ENCODE results near the gene SELENON. TPM values are rescaled to one million over a fixed set of nuclear protein-coding genes. Genes with fewer than 3 reads are reported as not detected.

The SELENON gene
- polyA plus RNA-seq, 3 donors = 67.5 to 85.7 (median 85.2) TPM

GRCh38 chr1:25815208-25816111 is 15.5 kb downstream of the SELENON start:
- DNase-seq (ENCODE audit: extremely low read depth in 1 of 11, low read depth in 9 of 11, low spot score in 4 of 11) = no peak

- no peak for DNase-seq (ENCODE audit: extremely low read depth in 1 of 11, low read depth in 9 of 11, low spot score in 4 of 11)
Observed at GRCh38 chr1:25816112-25816718, 16.2 kb downstream of the SELENON start.

GRCh38 chr1:25817840-25818501 is 18.0 kb downstream of the SELENON start:
- no peak for DNase-seq (ENCODE audit: extremely low read depth in 1 of 11, low read depth in 9 of 11, low spot score in 4 of 11)

- DNase-seq (ENCODE audit: extremely low read depth in 1 of 11, low read depth in 9 of 11, low spot score in 4 of 11) = no peak
Observed at GRCh38 chr1:25818569-25818968, 18.6 kb downstream of the SELENON start.

- DNase-seq (ENCODE audit: extremely low read depth in 1 of 11, low read depth in 9 of 11, low spot score in 4 of 11) = peak in 10 of 11 donors; percentile 63 to 84 (median 79)
Observed at GRCh38 chr1:25819491-25820246, 19.7 kb downstream of the SELENON start, which contains the start of gene MTFR1L. MTFR1L (plus strand) TSS chr1:25819954; CDS start chr1:25823105, 3,151 bp downstream.

- no peak for DNase-seq (ENCODE audit: extremely low read depth in 1 of 11, low read depth in 9 of 11, low spot score in 4 of 11)
Observed at GRCh38 chr1:25820247-25821111, 20.5 kb downstream of the SELENON start.

GRCh38 chr1:25821112-25821476 is 21.1 kb downstream of the SELENON start:
- DNase-seq (ENCODE audit: extremely low read depth in 1 of 11, low read depth in 9 of 11, low spot score in 4 of 11) = no peak

GRCh38 chr1:25821630-25822091 is 21.7 kb downstream of the SELENON start:
- DNase-seq (ENCODE audit: extremely low read depth in 1 of 11, low read depth in 9 of 11, low spot score in 4 of 11) = no peak

- DNase-seq (ENCODE audit: extremely low read depth in 1 of 11, low read depth in 9 of 11, low spot score in 4 of 11) = no peak
Observed at GRCh38 chr1:25825605-25826004, 25.6 kb downstream of the SELENON start.

GRCh38 chr1:25826571-25826970 is 26.6 kb downstream of the SELENON start:
- DNase-seq (ENCODE audit: extremely low read depth in 1 of 11, low read depth in 9 of 11, low spot score in 4 of 11) = no peak

GRCh38 chr1:25828491-25828890 is 28.5 kb downstream of the SELENON start:
- no peak for DNase-seq (ENCODE audit: extremely low read depth in 1 of 11, low read depth in 9 of 11, low spot score in 4 of 11)

GRCh38 chr1:25829046-25829445 is 29.1 kb downstream of the SELENON start:
- DNase-seq (ENCODE audit: extremely low read depth in 1 of 11, low read depth in 9 of 11, low spot score in 4 of 11) = no peak

- no peak for DNase-seq (ENCODE audit: extremely low read depth in 1 of 11, low read depth in 9 of 11, low spot score in 4 of 11)
Observed at GRCh38 chr1:25831569-25832196, 31.7 kb downstream of the SELENON start.

- no peak for DNase-seq (ENCODE audit: extremely low read depth in 1 of 11, low read depth in 9 of 11, low spot score in 4 of 11)
Observed at GRCh38 chr1:25832336-25833037, 32.5 kb downstream of the SELENON start.

GRCh38 chr1:25833158-25833557 is 33.2 kb downstream of the SELENON start:
- DNase-seq (ENCODE audit: extremely low read depth in 1 of 11, low read depth in 9 of 11, low spot score in 4 of 11) = no peak

GRCh38 chr1:25834894-25835293 is 34.9 kb downstream of the SELENON start:
- DNase-seq (ENCODE audit: extremely low read depth in 1 of 11, low read depth in 9 of 11, low spot score in 4 of 11) = no peak

GRCh38 chr1:25836695-25837094 is 36.7 kb downstream of the SELENON start:
- DNase-seq (ENCODE audit: extremely low read depth in 1 of 11, low read depth in 9 of 11, low spot score in 4 of 11) = no peak

Data from renal cortex interstitium (tissue), 11 donors.